Fibroblast of the aortic adventitia (primary cell): ENCODE measurements around the gene BTBD6. TPM values are rescaled to one million over a fixed set of nuclear protein-coding genes. Genes with fewer than 3 reads are reported as not detected.

Source experiments
- DNase-seq: peaks from one replicate; pipeline ENCODE4 v3.0.0-alpha.2; 2010; ENCODE audit warnings: low read depth
- H3K4me3 ChIP-seq: 2 replicates; pipeline ENCODE4 v1.5.1; 2011; ENCODE audit warnings: low read depth, mild to moderate bottlenecking, control low read depth, low read length, moderate library complexity
- total RNA-seq: library from RNA; depleted of rRNA; stranded (reverse); fragments of >200 nt; gene quantifications from 2 replicates; pipeline ENCODE4 v1.2.3, GENCODE V29; 2012; ENCODE audit warnings: low replicate concordance
- TF ChIP-seq, protein P1 (sequence below): IDR thresholded peaks from 2 replicates; pipeline ENCODE4 v1.5.1; 2011; ENCODE audit warnings: mild to moderate bottlenecking, low read length, control low read depth, inconsistent platforms; ENCODE audit not compliant: insufficient read depth

Gene BTBD6
- total RNA-seq, 1 donor = 51.0 TPM

- no peak overlapping the region for H3K4me3 ChIP-seq
- TF ChIP-seq, protein P1, sequence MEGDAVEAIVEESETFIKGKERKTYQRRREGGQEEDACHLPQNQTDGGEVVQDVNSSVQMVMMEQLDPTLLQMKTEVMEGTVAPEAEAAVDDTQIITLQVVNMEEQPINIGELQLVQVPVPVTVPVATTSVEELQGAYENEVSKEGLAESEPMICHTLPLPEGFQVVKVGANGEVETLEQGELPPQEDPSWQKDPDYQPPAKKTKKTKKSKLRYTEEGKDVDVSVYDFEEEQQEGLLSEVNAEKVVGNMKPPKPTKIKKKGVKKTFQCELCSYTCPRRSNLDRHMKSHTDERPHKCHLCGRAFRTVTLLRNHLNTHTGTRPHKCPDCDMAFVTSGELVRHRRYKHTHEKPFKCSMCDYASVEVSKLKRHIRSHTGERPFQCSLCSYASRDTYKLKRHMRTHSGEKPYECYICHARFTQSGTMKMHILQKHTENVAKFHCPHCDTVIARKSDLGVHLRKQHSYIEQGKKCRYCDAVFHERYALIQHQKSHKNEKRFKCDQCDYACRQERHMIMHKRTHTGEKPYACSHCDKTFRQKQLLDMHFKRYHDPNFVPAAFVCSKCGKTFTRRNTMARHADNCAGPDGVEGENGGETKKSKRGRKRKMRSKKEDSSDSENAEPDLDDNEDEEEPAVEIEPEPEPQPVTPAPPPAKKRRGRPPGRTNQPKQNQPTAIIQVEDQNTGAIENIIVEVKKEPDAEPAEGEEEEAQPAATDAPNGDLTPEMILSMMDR = no peak
- DNase-seq = no peak
These were observed 5.0 kb downstream of the BTBD6 start for GRCh38 chr14:105253329-105253682.

- TF ChIP-seq, protein P1 = no peak
- DNase-seq = peak; percentile 9
- H3K4me3 ChIP-seq = no peak overlapping the region
These were observed 6.7 kb downstream of the BTBD6 start for GRCh38 chr14:105255021-105255507.

DNA sequence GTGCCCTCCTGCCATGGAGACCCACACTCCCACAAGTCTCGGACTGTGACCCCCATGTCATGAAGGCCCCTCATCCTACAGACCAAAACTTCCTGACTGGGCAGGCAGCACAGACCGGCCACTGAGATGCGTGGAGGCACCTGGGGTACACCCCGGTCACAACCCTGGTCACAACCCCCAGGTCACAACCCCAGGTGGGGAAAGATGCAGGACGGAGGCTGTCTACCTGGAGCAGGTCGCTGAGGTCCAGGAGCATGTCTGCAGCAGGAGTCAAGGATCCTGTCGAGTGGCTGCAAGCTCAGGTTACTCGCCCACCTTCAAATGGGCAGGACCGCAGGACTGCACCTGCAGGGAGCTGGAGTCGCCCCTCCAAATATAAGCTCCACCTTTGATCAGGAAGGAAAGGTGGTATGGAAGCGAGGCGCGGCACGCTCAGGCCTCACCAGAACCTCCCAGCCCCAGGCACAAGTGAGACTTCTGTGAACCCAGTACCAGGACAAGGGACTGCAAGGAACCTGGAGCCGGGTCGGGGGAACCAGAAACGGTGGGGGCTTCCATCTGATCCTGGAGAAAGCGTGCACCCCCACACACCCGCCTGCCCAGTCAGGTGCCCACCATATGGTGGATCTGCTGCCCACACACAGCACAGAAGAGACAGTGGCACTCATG is 8.1 kb downstream of the BTBD6 start:
- TF ChIP-seq, protein P1 = no peak
- no peak overlapping the region for H3K4me3 ChIP-seq
- DNase-seq = no peak

DNA sequence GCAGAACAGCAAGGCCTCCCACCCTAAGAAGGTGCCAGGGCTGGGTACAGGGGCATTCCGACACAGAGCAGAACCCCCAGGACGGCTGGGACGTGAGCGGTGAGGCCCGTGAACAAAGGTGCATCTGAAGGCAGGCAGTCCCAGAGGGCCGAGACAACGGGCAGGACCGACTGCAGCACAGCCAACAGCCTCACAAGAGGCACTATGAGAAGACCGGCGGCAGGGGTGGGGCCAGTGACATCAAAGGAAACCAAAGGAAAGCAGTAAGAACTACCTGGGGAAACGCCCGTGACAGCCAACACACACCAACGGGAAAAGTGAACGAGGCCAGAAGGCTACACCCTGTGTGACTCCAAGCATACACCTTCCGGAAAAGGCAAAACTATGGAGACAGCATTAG is 9.1 kb downstream of the BTBD6 start:
- no peak for DNase-seq
- no peak overlapping the region for H3K4me3 ChIP-seq
- TF ChIP-seq, protein P1 = no peak

- TF ChIP-seq, protein P1 = no peak
- no peak for DNase-seq
- H3K4me3 ChIP-seq = no peak overlapping the region
These were observed 10.5 kb downstream of the BTBD6 start for GRCh38 chr14:105258846-105259245.

- no peak overlapping the region for H3K4me3 ChIP-seq
- TF ChIP-seq, protein P1 = no peak
- DNase-seq = no peak
These were observed 12.6 kb downstream of the BTBD6 start for GRCh38 chr14:105260959-105261358.

DNA sequence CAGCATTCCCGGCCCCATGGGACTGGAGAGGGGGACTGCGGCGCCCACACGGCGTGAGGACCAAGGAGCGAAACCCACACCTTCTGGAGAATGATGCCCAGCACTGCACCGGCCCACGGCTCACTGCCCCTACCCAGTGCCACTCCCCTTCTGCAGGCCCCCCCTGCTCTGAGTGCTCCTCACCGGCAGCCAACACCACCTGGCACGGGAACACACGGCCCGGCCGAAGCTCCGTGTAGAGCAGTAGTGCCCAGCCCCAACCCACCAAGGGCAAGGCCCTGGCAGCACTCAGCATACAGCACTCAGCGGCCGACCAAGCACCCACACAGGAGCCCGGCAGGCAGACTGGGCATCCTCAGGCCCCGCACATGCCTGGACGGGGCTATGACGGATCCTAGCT is 13.4 kb downstream of the BTBD6 start:
- TF ChIP-seq, protein P1 = no peak
- H3K4me3 ChIP-seq = no peak overlapping the region
- DNase-seq = no peak
